ENCODE measurements around the gene UBXN2A. TPM values are rescaled to one million over a fixed set of nuclear protein-coding genes. Genes with fewer than 3 reads are reported as not detected.

The UBXN2A gene
- total and polyA plus RNA-seq, 2 of the 8 experiments (the other 6 are each of a cell fraction or from before 2014, with no cell fraction given): 3.6 to 20.4 TPM

DNA sequence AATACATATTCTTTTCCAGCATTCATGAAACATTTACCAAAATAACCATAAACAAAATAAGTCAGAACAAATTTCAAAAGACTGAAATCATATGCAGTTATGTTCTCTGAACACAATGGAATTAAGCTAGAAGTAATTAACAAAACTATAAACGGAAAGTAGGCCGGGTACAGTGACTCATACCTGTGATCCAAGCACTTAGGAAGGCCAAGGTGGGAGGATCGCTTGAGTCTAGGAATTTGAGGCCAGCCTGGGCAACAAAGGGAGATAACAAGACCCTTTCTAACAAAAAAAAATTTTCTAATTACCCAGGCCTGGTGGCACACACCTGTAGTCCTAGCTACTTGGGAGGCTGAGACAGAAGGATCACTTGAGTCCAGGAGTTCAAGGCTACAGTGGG is 28.2 kb upstream of the UBXN2A start:
- no peak overlapping the region for H3K14ac ChIP-seq (ENCODE audit: insufficient read length)
- H3K4ac ChIP-seq (replicated peaks; ENCODE audit: insufficient read length, low read depth, low read length): no peak overlapping the region
- ChIA-PET CTCF (ENCODE audit: partially characterized antibody) (no interaction called here), POLR2A (ENCODE audit: partially characterized antibody) (interaction anchor here (1.3 kb wide), 1 partner anchor 10 kb away, joined by 4 read pairs; no protein-coding TSS in a partner anchor)
- H3K36me3 ChIP-seq (ENCODE audit: control insufficient read depth in 2 of 4, insufficient read depth in 4 of 4, low read length in 3 of 4): no peaks in the 10 kb centered on the region
- H3K4me2 ChIP-seq (ENCODE audit: insufficient read depth in 1 of 2, low read depth in 2 of 2, low read length in 2 of 2): no peak overlapping the region
- H3K79me1 ChIP-seq (ENCODE audit: low read depth, low read length): no peaks in the 10 kb centered on the region; the same call in none of the 2 replicates
- peaks cover 0 to 5% (median 2%) of the 10 kb centered on the region in 4 experiments; a peak in 4 of 7 replicates for H3K4me1 ChIP-seq (replicated peaks in 1 of 4; ENCODE audit: control insufficient read depth in 3 of 4, insufficient read depth in 4 of 4, low read length in 3 of 4)
- no peak overlapping the region for H3K56ac ChIP-seq (replicated peaks; ENCODE audit: insufficient read length, low read depth, low read length)
- no peak overlapping the region for H2AK5ac ChIP-seq (ENCODE audit: low read depth, low read length)
- peaks cover 2 to 3% of the 10 kb centered on the region in 2 experiments for H4K20me1 ChIP-seq (replicated peaks in 1 of 2; ENCODE audit: control insufficient read depth in 1 of 2, insufficient read depth in 2 of 2, low read length in 2 of 2)
- H3K18ac ChIP-seq (ENCODE audit: extremely low read depth, low read length): no peak overlapping the region
- H3K9me3 ChIP-seq (ENCODE audit: insufficient read depth in 2 of 2, low read depth in 1 of 2, low read length in 1 of 2): no peaks in the 10 kb centered on the region
- no peak overlapping the region for H4K8ac ChIP-seq (ENCODE audit: extremely low read depth, insufficient read depth, low read length)
- 92% methylated on average over 3 of the region's 3 CpGs; no CpG with 5 or more reads in 1 of the 2 experiments for WGBS, 2 experiments (ENCODE audit: extremely low coverage in 1 of 2, insufficient coverage in 1 of 2, insufficient read length in 1 of 2, insufficient replicate concordance in 2 of 2, low coverage in 1 of 2, low lambda C conversion rate in 2 of 2, missing lambda C conversion rate in 1 of 2)
- TF ChIP-seq, protein P1, sequence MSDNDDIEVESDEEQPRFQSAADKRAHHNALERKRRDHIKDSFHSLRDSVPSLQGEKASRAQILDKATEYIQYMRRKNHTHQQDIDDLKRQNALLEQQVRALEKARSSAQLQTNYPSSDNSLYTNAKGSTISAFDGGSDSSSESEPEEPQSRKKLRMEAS (IDR thresholded peaks at IDR 0.05): no peak
- no peak for TF ChIP-seq RBBP5 (IDR thresholded peaks at IDR 0.05; ENCODE audit: borderline replicate concordance, low read depth, low read length)
- no peak for TF ChIP-seq POU5F1 (IDR thresholded peaks at IDR 0.05; ENCODE audit: low read depth, low read length)
- no peak for TF ChIP-seq RFX5 (IDR thresholded peaks at IDR 0.05; ENCODE audit: borderline replicate concordance, low read depth, low read length)
- TF ChIP-seq, protein P2, sequence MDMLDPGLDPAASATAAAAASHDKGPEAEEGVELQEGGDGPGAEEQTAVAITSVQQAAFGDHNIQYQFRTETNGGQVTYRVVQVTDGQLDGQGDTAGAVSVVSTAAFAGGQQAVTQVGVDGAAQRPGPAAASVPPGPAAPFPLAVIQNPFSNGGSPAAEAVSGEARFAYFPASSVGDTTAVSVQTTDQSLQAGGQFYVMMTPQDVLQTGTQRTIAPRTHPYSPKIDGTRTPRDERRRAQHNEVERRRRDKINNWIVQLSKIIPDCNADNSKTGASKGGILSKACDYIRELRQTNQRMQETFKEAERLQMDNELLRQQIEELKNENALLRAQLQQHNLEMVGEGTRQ (IDR thresholded peaks at IDR 0.05; ENCODE audit: low read length): no peak
- TF ChIP-seq CHD2 (IDR thresholded peaks at IDR 0.05; ENCODE audit: low read length): no peak
- no peak overlapping the region for H2BK20ac ChIP-seq (ENCODE audit: low read length)
- no peak overlapping the region for H3K27ac ChIP-seq (ENCODE audit: low read depth, low read length)
- no peak overlapping the region for H2BK5ac ChIP-seq (ENCODE audit: low read depth, low read length)
- no peaks in the 10 kb centered on the region for H3K27me3 ChIP-seq (replicated peaks in 1 of 4; ENCODE audit: control insufficient read depth in 3 of 4, extremely low read depth in 1 of 4, insufficient read depth in 3 of 4, low read length in 3 of 4)
- H3K23me2 ChIP-seq (ENCODE audit: low read depth, low read length): no peaks in the 10 kb centered on the region
- H3K79me2 ChIP-seq (ENCODE audit: control insufficient read depth in 1 of 2, insufficient read depth in 2 of 2, low read length in 2 of 2): peaks cover 3 to 57% of the 10 kb centered on the region in 2 experiments; a peak in 3 of 4 replicates
- no peak overlapping the region for H3K23ac ChIP-seq (ENCODE audit: insufficient read length)
- no peak overlapping the region for H4K5ac ChIP-seq (ENCODE audit: insufficient read length, low read depth, low read length)
- no peak for FAIRE-seq
- DNase-seq (ENCODE audit: low read depth in 1 of 2, low spot score in 2 of 2): no peak
- H3K9ac ChIP-seq (replicated peaks in 1 of 4; ENCODE audit: extremely low read depth in 1 of 4, low read depth in 3 of 4, low read length in 3 of 4): no peak overlapping the region
- H2BK15ac ChIP-seq (ENCODE audit: low read length): no peak overlapping the region
- no peak overlapping the region for H2AFZ ChIP-seq (ENCODE audit: low read length)
- H2BK120ac ChIP-seq (replicated peaks; ENCODE audit: low read depth, low read length): no peak overlapping the region
- no peak overlapping the region for H2BK12ac ChIP-seq (ENCODE audit: low read depth, low read length)
- H4K91ac ChIP-seq (replicated peaks; ENCODE audit: insufficient read length, low read length): no peak overlapping the region
- no peak overlapping the region for H3K4me3 ChIP-seq (ENCODE audit: extremely low read depth in 1 of 4, insufficient read depth in 2 of 4, low read depth in 3 of 4, low read length in 4 of 4)

All from H1 (cell line).